GM18907 (cell line): ENCODE measurements around the gene PLCB3.
A peak's percentile ranks its signal among the peaks of the same experiment; 100 is the strongest.

Experiments
- ATAC-seq: cut with Tn5 transposase; IDR thresholded peaks from one replicate; pipeline ENCODE4 v1.9.1; 2021; ENCODE audit warnings: mild to moderate bottlenecking, moderate library complexity; ENCODE audit not compliant: unreplicated experiment

Gene PLCB3

GRCh38 chr11:64265176-64266160 is 14.1 kb downstream of the PLCB3 start:
- no peak for ATAC-seq

- no peak for ATAC-seq
Observed at GRCh38 chr11:64266339-64266738, 15.0 kb downstream of the PLCB3 start.

DNA sequence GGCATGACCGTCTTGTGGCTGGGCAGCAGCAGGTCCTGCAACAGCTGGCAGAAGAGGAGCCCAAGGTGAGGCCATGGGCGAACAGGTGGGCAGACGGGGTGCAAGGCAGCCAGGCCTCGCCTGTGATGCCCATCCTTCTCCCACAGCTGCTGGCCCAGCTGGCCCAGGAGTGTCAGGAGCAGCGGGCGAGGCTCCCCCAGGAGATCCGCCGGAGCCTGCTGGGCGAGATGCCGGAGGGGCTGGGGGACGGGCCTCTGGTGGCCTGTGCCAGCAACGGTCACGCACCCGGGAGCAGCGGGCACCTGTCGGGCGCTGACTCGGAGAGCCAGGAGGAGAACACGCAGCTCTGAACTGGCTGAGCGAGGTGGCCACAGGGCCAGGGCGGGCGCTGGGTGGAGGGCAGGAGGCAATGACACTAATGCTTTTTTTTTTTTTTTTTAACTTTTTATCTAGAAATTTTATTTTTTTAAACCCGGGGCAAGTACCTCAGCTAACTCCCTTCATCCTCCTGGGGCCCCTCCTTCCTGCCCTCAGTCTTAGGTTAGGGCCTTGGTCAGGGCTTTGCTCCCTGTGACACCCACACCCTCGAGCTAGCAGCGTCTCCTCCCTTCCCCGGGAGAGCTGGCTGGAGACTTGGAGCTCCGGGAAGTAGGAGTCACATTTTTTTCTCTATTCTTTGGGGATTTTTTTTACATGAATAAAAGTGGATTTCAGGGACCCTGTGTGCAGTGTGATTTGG is 16.0 kb downstream of the PLCB3 start:
- ATAC-seq, result no peak

- ATAC-seq, result no peak
Observed at GRCh38 chr11:64268025-64268892, 16.9 kb downstream of the PLCB3 start.

GRCh38 chr11:64268893-64269539 is 17.7 kb downstream of the PLCB3 start:
- peak; percentile 10 for ATAC-seq

GRCh38 chr11:64269540-64270220 is 18.4 kb downstream of the PLCB3 start:
- ATAC-seq, result peak; percentile 68

- no peak for ATAC-seq
Observed at GRCh38 chr11:64275031-64275800, 23.9 kb downstream of the PLCB3 start.

- no peak for ATAC-seq
Observed at GRCh38 chr11:64275841-64276240, 24.5 kb downstream of the PLCB3 start.

DNA sequence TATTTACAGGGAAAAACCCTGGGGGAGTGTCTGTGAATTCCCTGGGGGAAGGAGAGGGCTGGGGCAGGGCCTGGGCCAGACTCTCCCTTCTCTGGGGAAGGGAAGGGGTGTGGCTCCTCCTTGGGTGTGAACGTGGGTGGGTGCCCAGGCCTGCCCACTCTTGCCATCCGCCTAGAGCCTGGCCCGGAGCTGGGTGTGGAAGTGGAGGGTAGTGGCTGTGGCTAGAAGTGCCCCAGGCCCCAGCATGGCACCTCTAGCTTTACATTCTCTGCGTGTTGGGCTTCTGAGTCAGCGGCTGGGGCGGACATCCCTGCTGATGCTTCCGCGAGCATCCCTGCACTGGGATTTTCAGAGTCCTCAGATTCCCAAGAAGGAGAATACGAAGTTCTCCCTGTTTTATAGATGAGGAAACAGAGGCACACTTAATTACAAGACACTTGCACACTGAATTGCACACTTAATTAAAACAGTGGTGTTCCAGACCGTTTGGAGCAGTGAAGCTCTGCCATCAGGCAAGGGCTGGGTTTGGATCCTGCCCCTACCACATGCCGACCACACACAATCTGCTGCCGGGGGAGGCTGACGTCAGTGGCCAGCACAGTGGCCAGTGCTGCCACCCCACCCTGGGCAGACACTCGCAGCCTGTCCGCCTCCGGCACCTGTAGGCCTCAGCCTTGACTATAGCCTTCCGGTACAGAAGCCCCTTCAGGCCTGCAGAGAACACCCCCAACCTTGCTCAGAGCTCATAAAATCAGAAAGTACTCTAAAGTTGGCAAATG is 25.5 kb downstream of the PLCB3 start:
- no peak for ATAC-seq

GRCh38 chr11:64278576-64279190 is 27.4 kb downstream of the PLCB3 start:
- no peak for ATAC-seq

GRCh38 chr11:64281957-64282770 is 30.8 kb downstream of the PLCB3 start:
- ATAC-seq, result no peak

DNA sequence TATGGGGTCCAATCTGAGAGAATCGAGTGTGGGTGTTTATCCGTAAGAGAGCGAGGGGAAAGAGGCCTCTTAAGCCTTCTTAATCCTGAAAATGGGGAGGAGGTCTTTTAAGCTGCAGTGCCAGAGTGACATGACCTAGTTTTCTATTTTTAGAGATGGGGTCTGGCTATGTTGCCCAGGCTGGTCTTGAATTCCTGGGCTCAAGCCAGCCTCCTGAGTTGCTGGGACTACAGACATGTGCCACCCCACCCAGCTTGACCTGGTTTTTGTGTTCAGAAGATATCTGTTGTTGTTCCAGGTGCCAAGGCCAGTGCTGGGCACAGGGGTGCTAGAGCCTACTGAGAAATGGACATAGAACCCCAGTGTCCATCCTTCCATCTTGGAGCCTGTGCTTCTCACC is 31.8 kb downstream of the PLCB3 start:
- ATAC-seq, result no peak

DNA sequence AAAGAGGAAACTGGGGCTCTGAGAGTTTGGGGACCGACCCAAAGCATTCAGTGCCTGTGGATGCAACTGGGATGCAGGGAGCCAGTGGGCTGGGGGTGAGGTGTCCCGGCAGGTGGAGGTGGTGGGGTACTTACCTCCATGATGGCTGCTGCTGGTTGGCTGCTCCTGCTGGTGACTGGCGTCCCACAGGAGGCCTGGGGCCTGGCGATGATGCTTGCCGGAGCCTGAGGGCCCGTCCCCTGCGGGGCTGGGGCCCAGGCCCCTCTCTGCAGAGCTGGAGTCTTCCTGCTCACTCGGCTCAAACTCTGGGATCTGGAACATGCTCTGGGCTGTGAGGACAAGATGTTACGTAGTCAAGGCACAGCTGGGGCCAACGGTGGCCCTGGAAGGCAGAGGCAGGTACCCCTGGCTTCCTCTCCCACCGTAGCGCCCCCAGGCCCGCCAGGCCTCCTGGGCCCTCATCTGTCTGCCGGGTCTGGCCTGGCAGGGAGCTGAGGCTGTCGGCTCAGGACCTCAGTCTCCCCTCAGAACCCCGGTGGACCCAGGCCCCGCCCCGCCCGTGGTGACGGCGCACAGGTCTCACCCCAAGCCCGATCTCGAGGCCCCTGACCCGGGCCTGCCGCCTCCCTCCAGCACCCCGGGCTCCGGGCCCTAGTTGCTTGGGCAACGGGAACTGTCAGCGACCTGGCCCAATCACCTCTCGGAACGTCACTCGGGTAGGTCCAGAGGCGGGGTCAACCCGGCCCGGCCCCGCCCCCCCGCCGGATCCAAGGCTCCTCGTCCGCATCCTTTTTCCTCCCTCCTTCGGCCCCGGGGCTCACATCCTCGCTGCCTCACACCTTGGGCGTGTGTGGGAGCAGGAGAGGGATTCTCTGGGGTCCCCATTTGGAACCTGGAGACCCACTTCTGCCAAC is 33.0 kb downstream of the PLCB3 start, which contains the start of gene BAD:
Gene BAD, minus strand, starts transcription at position 618 of the 914 bp plus-strand sequence. Its CDS starts 297 bp downstream, at position 321.
- peak; percentile 77 for ATAC-seq

DNA sequence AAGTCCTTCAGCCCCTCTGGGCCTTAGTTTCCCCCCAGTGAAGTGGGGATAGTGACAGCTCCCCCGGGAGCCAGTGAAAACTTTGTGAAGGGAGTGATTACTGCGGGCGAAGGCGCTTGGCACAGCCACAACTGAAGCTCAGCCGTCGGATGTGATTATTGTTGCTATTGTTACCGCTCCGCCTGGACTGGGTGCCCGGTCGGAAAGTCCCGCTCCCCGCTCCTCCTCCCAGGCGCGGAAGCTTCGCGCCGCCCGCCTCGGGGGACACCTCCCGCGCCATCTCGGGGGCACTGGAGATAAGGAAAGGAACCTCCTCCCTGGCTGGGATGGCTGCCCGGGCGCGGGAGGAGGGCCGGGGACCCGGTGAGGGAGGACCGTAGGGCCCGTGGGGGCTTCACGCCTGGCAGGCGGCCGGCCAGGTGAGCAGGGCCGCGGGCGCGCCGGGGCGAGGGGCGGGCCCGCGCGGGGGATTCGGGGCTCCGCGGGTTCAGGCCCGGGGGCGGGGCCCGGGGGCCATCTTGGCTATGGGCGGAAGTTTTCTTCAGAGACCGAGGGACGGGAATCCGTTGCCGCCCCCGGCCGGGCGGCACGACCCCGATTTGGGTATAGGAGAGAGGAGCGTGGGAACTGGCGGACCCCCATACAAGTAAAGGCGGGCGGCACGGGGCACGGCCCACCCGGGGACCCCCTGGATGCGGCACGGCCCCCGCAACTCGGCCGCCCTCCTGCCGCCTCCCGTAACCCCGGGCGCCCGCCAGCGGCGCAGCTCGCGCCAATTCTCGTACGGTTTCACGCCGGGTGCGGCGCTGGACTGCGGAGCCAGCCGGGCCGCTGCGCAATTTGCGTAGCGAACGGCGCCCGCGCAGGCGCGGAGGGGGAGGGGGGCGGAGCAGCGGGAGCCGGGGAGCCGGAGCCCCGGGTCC is 33.9 kb downstream of the PLCB3 start, which contains the start of gene GPR137:
Gene GPR137, plus strand, starts transcription at position 887 of the 923 bp plus-strand sequence. CDS start 677 bp downstream, outside the sequence.
- ATAC-seq, result peak; percentile 60
